Embryonic facial prominence (tissue), 1 donor: Measurements from ENCODE around the gene ADGRF5.

Experiments
- DNase-seq: peaks from one replicate; pipeline ENCODE4 v3.0.0-alpha.2; 2016; ENCODE audit errors: extremely low spot score

Gene ADGRF5

DNA sequence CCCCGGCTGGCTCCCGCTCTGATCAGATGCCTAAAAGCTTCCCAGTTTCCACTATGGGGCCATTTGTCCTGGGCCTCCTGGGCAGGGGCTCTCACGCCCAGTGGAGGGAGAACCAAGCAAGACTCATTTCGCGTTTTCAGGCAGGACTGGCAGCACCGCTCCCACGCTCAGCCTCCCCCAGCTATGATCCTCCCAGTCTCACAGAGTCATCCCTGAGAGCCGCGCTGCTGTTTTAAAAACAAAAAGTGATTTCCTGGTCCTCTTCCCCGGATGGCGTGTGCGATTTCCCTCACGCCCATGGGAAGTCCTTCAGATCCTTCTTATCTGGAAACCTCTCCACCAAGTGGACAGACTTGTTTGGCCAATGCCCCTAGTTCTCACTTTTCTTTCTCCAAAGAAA lies at the start of gene ADGRF5:
Gene ADGRF5, minus strand, starts transcription at position 208 of the 400 bp plus-strand sequence. CDS start 15,176 bp downstream, outside the sequence.
- DNase-seq = no peak

DNA sequence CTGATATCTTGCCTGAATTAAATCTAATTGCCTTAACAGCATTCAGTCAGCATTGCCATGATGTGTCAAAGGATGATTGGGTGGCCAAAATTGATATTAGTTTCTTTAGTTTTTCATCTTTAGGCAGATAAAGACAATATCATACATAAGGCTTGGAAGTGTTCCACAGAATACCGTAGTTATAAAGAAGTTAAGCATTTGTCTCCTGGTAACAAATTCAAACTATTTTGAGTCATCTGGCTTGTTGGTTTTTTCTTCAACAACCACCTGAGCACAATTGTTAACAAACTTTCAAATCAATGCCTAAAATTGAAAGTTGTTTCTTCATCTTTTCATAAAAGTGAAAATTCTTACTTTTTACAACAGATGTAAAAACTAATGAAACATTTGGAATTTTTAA lies 47.5 kb upstream of the ADGRF5 start:
- no peak for DNase-seq

DNA sequence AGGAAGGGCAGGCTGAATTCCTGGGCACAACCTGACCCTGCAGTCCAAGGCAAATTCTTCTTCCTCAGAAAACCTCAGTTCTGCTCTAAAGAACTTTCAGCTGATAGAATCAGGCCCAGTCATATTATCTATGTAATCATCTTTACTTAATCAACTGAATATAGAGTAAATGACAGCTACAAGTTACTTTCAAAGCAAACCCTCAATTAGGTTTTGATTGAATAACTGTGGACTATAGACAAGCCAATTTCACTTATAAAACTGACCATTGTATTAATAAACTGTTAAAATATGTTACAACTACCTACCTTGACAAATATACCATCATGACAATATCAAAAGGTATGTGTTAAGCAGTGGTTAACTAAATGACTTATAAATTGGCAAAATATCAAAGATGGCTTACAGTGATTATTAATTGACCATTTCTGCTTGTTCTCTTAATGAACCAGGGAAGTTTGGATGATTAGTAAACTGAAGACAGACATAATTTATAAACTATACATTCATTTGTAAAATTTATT lies 46.1 kb upstream of the ADGRF5 start:
- no peak for DNase-seq

DNA sequence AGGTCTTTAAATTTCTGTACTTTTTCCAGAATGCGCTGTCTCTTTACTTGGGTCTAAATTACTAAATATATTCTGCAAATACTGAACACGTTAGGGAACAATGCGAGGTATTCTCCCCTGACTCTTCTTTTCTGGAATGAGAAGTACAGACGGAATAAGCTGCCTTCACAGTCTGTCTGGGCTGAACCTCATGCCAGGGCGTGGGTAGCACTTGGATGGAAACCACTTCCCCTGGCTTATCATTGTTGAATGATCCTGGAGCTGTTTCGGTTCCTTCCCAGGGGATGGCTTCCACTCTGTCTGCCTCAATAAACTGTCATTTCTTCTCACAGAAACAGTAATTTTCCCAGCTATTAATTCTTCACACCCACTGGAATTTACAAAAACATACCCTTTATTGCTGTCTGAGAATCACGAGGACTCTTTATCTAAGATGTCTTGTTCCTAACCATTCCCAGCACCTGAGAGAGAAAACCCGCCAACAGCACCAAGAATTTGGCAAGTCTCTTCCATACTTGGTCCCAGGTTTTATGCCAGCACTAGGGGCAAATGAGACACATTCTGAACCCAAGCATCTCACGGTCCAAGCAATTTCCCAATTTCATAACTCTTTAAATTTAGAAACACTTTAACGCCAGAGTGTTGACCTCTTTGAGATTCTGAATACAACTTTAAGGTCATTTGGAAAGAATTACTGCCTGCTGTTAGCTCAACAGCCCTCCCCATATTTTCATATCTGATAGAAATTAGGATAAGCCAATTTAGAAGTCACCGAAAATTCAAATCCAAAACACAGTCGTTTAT lies 43.2 kb upstream of the ADGRF5 start:
- no peak for DNase-seq

GRCh38 chr6:46963626-46964025 lies 41.9 kb upstream of the ADGRF5 start:
- no peak for DNase-seq

DNA sequence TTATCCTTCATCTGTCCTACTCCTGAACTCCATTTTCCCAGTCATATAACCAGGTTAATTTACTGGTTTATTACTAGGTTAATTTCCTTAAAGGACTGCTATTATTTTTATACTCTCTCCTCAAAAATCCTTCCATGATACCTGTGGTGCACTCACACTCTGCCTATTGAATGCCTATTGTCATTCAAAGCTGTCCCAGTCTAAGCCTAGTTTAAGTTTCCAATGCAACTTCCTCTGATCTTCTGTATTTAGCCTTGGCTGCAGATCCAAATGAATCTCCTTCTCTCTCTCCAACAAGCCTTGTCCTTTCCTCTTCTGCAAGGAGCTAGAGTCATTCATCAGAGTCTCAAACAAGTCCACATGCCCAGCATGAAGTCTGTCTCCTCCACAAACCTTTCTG lies 41.3 kb upstream of the ADGRF5 start:
- DNase-seq = no peak

- no peak for DNase-seq
Observed at GRCh38 chr6:46961711-46962110, 40.0 kb upstream of the ADGRF5 start.

DNA sequence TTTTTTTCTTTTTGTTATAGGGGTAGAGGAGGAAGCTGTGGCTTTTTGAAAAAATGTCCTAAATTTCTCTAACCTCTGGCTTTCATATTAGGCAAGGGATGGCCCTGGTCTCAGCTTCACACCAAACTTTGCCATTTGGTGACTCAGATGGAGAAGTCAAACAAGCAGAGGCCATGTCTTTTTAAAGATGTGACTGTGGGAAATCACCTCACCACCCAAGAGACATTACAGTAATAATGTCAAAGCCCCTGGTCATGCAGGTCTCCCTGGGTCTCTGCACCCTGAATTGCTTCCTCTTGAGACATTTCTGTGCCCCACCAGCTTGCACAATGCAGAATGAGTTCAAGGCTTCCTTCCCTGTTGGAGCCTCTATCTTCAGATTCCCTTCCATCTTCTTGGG lies 39.5 kb upstream of the ADGRF5 start:
- no peak for DNase-seq

- DNase-seq = no peak
Observed at GRCh38 chr6:46959419-46959818, 37.7 kb upstream of the ADGRF5 start.

- DNase-seq = no peak
Observed at GRCh38 chr6:46956409-46956808, 34.7 kb upstream of the ADGRF5 start.

DNA sequence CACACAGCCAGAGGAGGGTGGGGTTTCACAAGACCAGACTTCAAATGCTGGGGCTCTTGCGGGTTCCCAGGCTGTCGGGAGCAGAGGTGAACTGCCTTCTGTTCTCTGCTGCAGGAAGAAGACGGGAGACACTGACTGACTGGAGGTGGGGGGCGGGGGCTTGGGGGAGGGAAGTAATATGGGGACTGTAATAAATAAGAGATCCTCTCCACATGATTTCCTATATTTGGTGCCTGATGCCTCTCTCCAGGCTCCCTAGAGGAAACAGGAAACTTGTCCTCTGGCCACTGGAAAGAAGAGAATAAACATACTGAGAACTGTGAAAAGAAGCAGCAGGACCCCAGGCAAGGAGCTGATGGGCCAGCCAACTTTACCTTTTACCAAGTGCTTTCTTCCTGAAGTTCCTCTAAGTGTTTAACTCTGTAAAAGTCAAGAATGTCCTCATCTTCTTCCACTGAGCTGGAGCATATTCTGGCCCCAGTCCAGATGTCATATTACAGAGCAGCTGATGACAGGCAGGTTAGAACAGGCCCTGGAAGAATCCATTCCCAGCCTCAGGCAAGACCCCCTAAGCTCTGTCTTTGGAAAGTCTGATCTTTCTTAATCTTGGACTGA lies 33.2 kb upstream of the ADGRF5 start:
- DNase-seq = no peak

DNA sequence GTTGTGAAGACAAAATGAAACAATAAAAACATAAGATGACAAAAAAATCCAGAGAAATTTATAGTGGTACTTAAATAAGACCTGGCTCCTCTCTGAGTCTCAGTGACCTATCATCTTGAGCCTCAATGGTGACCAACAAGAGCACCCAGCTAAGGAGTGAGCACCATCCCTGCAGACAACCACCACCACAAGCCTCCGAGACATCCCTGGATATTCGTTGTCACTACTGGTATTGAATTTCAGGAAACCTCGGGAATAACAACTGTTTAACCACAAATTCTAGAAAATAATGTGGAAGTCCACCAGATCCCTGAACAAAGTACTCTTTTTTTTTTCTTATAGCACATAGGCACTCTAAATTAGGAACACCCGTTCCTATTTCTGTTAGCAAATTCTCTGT lies 32.2 kb upstream of the ADGRF5 start:
- no peak for DNase-seq

- no peak for DNase-seq
Observed at GRCh38 chr6:46949632-46950280, 28.0 kb upstream of the ADGRF5 start.

DNA sequence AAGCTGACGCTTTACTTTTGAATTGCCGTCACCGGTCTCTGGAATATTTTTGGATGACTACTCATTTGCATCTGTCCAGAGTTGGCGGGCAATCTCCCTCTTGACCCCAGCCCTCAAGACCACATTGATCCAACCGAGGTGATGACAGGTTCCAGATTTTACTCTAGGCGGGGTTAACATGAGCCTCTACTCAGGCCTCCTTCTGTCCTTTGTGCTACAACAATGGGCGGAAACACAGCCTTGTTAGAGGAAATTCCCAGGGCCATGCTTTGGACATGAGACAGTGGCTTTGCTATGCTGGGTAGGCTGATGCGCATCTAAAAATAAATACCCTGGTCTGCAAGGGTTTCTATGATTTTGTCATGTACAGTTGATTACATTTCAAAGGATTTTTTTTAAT lies 27.0 kb upstream of the ADGRF5 start:
- DNase-seq = no peak

- no peak for DNase-seq
Observed at GRCh38 chr6:46947497-46947896, 25.8 kb upstream of the ADGRF5 start.

- DNase-seq = no peak
Observed at GRCh38 chr6:46940433-46941226, 18.9 kb upstream of the ADGRF5 start.

DNA sequence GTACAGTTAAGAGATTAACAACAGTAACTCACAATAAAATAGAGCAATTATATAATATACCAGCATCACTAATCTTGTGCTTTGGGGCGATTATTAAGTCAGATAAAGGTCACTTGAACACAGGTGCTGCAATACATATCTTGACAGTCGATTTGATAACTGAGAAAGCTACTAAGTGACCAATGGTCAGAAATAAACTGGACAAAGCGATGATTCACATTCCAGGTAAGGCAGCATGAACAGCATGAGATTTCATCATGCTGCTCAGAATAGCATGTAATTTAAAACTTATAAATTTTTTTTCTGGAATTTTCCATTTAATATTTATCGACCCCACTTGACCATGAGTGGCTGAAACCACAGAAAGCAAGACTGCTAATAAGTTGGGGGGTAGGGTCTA lies 15.9 kb upstream of the ADGRF5 start:
- no peak for DNase-seq

DNA sequence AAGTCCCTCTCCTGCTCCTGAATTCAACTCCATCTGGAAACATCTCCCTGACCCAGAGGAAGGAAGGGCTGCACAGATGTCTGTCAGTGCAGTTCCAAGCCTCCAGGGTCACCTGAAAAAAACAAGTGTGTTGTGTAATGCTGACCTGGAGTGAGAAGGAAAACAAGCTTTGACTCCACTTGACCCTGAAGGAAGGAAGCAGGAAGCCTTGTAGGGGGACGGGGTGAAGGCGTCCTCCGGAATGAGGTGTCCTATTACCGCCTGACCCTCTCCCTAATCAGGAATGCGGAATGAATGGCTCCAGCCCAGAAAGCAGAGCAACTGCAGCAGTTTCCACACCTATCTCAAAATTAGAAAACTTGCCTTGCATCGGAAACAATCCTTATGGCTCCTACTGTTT lies 13.9 kb upstream of the ADGRF5 start:
- DNase-seq = no peak

GRCh38 chr6:46933751-46934150 lies 12.0 kb upstream of the ADGRF5 start:
- DNase-seq = no peak

DNA sequence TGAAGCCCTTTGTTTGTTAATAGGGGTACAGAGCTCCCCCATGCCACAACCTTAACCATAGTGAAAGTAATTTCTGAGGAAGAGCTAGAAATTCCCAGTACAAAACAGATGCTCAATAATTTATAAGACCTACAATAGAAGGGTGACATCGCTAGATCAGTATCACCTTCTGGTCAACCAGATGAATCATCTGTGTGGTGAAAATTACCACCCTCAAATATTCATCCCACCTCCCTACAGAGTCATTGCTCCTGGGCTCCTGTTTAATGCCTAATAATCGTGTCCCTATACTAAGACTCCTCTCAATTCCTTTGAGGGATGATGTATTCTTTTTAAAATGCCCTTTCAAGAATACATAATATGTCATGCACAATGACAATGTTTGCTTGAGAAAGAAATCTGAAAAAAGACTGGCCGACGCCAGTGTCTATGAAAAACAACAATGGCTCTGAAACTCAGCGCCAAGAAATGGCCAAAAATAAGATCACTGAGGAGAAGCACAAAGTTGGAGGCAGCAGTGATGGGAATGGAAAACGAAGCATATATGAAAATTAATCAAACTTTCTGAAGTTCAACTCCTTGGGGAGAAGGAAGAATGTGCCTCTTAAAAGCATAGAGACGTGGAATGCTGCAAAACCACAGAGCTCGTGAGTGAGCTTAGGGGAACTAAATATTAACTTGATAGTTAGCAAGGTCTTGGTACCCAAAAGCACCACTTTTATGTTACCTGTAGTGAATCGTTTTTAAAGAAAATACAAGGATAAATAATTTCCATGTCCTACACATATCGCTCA lies 11.0 kb upstream of the ADGRF5 start:
- DNase-seq = no peak

DNA sequence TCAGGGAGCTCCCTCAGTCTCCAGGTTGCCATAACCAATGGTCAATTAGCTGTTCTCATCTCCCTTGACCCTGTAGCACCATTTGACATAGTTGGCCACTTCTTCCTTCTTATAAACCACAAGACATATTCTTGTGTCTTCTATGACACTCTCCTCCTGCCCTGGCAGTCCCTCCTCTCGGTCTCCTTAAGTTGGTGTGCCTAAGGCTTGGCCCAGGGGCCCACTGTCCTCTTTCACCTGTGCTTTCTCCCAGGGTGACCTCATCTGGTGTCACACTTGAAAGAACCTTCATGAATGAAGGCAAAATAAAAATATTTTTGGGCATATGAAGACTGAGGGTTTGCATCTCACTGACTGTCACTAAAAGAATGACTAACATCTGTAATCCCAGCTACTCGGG lies 9.7 kb upstream of the ADGRF5 start:
- no peak for DNase-seq
